SK-N-SH treated with all-trans-retinoic acid at 6 μM for 48 hours (cell line): ENCODE data around the gene S100PBP.
A peak's percentile ranks its signal among the peaks of the same experiment; 100 is the strongest.

Experiments
- ATAC-seq: fragments of 200-7000 bp; cut with Tn5 transposase; 3 replicates; pipeline ENCODE4 v1.9.1; 2020; ENCODE audit warnings: mild to moderate bottlenecking, moderate library complexity
- ARNTL ChIP-seq: fragments of 450-650 bp; formaldehyde crosslinking; IDR thresholded peaks from 2 replicates; pipeline ENCODE4 v1.5.0; 2020; ENCODE audit warnings: low read depth, mild to moderate bottlenecking, moderate library complexity, borderline replicate concordance
- BACH2 ChIP-seq: fragments of 250-450 bp; sonication (Bioruptor Pico); IDR thresholded peaks from 2 replicates; pipeline ENCODE4 v1.9.0; 2021; ENCODE audit warnings: mild to moderate bottlenecking, borderline replicate concordance
- CSDC2 ChIP-seq: fragments of 250-450 bp; sonication (Bioruptor Pico); IDR thresholded peaks from 2 replicates; pipeline ENCODE4 v1.5.0; 2020; ENCODE audit warnings: mild to moderate bottlenecking, moderate library complexity
- PPARA ChIP-seq: fragments of 250-450 bp; sonication (Bioruptor Pico); IDR thresholded peaks from 2 replicates; pipeline ENCODE4 v1.5.0; 2020; ENCODE audit warnings: mild to moderate bottlenecking, borderline replicate concordance
- TCF4 ChIP-seq: fragments of 250-450 bp; sonication (Bioruptor Pico); IDR thresholded peaks from 2 replicates; pipeline ENCODE4 v1.8.0; 2021; ENCODE audit warnings: mild to moderate bottlenecking, moderate library complexity, borderline replicate concordance
- TOX ChIP-seq: fragments of 250-450 bp; sonication (Bioruptor Pico); IDR thresholded peaks from 2 replicates; pipeline ENCODE4 v1.8.0; 2021; ENCODE audit warnings: mild to moderate bottlenecking, moderate library complexity, borderline replicate concordance
- ZC3H10 ChIP-seq: fragments of 250-450 bp; sonication (Bioruptor Pico); IDR thresholded peaks from 2 replicates; pipeline ENCODE4 v1.5.1; 2021; ENCODE audit warnings: mild to moderate bottlenecking, moderate library complexity
- ZFP3 ChIP-seq: fragments of 250-450 bp; sonication (Bioruptor Pico); IDR thresholded peaks from 2 replicates; pipeline ENCODE4 v1.5.0; 2020; ENCODE audit warnings: mild to moderate bottlenecking, moderate library complexity
- ZNF565 ChIP-seq: fragments of 450-650 bp; formaldehyde crosslinking; conservative IDR thresholded peaks from 2 replicates; pipeline ENCODE4 v1.5.0; 2020; ENCODE audit warnings: low read depth, mild to moderate bottlenecking, moderate library complexity
- TF ChIP-seq, protein P1 (sequence below): fragments of 250-450 bp; sonication (Bioruptor Pico); IDR thresholded peaks from 2 replicates; pipeline ENCODE4 v1.8.0; 2021; ENCODE audit warnings: low read depth, mild to moderate bottlenecking, moderate library complexity, borderline replicate concordance
- TF ChIP-seq, protein P2 (sequence below): fragments of 250-450 bp; sonication (Bioruptor Pico); IDR thresholded peaks from 2 replicates; pipeline ENCODE4 v1.5.1; 2021; ENCODE audit warnings: mild to moderate bottlenecking, moderate library complexity
- TF ChIP-seq, protein P3 (sequence below): fragments of 250-450 bp; sonication (Bioruptor Pico); IDR thresholded peaks from 2 replicates; pipeline ENCODE4 v1.8.0; 2020; ENCODE audit warnings: mild to moderate bottlenecking, moderate library complexity, borderline replicate concordance
- TF ChIP-seq, protein P4 (sequence below): fragments of 250-450 bp; sonication (Bioruptor Pico); IDR thresholded peaks from 2 replicates; pipeline ENCODE4 v1.5.0; 2020; ENCODE audit warnings: mild to moderate bottlenecking, moderate library complexity
- TF ChIP-seq, protein P5 (sequence below): fragments of 250-450 bp; sonication (Bioruptor Pico); IDR thresholded peaks from 2 replicates; pipeline ENCODE4 v1.5.1; 2020; ENCODE audit warnings: low read depth, mild to moderate bottlenecking, moderate library complexity

The S100PBP gene

DNA sequence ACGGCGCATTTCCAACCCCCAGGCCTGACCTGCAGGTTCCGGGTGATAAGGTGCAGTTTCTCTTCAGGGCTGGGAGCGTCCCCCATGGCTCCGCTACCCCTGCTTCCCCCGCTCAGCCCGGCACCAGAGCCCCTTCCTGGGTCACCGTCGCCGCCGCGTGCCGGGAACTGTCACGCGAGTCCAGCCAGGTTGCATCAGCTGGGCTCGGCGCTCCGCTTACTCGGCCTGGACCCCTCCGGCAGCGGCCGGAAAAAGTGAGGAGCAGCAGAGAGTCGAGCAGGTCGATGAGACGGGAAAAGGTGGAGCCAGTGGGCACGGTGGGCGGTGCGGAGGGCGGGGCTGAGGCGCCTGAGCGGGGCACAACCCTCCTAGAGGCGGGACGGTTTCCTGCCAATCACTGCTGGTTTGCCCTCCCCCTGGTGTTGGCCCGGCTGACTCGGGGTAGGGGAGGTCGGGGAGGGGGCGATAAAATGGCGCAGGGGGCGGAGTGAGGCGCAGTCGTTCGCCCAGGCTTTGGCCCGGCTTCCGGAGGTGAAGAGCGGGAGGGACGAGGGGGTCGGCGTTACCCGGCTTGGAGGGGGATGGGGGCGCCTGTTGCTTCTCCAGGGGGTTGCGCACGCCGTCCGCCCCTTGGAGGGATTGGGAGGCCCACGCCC, at the start of gene S100PBP, which contains the start of gene YARS1:
S100PBP (plus strand) TSS at position 495 of the 656 bp plus-strand sequence. CDS start 8,447 bp downstream, outside the sequence.
YARS1 (minus strand) TSS at position 200 of the 656 bp plus-strand sequence; CDS start at position 86, 114 bp downstream.
- TF ChIP-seq ARNTL (CRISPR knock-in tag): no peak
- TF ChIP-seq, protein P1, sequence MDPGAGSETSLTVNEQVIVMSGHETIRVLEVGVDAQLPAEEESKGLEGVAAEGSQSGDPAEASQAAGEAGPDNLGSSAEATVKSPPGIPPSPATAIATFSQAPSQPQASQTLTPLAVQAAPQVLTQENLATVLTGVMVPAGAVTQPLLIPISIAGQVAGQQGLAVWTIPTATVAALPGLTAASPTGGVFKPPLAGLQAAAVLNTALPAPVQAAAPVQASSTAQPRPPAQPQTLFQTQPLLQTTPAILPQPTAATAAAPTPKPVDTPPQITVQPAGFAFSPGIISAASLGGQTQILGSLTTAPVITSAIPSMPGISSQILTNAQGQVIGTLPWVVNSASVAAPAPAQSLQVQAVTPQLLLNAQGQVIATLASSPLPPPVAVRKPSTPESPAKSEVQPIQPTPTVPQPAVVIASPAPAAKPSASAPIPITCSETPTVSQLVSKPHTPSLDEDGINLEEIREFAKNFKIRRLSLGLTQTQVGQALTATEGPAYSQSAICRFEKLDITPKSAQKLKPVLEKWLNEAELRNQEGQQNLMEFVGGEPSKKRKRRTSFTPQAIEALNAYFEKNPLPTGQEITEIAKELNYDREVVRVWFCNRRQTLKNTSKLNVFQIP: no peak
- TF ChIP-seq ZFP3 (CRISPR knock-in tag): no peak
- no peak for TF ChIP-seq CSDC2 (CRISPR knock-in tag)
- TF ChIP-seq TCF4 (CRISPR knock-in tag): no peak
- TF ChIP-seq, protein P2, sequence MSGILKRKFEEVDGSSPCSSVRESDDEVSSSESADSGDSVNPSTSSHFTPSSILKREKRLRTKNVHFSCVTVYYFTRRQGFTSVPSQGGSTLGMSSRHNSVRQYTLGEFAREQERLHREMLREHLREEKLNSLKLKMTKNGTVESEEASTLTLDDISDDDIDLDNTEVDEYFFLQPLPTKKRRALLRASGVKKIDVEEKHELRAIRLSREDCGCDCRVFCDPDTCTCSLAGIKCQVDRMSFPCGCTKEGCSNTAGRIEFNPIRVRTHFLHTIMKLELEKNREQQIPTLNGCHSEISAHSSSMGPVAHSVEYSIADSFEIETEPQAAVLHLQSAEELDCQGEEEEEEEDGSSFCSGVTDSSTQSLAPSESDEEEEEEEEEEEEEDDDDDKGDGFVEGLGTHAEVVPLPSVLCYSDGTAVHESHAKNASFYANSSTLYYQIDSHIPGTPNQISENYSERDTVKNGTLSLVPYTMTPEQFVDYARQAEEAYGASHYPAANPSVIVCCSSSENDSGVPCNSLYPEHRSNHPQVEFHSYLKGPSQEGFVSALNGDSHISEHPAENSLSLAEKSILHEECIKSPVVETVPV (CRISPR knock-in tag): no peak
- TF ChIP-seq, all 23 proteins: peak for 0
- ATAC-seq: peak; percentile 94

DNA sequence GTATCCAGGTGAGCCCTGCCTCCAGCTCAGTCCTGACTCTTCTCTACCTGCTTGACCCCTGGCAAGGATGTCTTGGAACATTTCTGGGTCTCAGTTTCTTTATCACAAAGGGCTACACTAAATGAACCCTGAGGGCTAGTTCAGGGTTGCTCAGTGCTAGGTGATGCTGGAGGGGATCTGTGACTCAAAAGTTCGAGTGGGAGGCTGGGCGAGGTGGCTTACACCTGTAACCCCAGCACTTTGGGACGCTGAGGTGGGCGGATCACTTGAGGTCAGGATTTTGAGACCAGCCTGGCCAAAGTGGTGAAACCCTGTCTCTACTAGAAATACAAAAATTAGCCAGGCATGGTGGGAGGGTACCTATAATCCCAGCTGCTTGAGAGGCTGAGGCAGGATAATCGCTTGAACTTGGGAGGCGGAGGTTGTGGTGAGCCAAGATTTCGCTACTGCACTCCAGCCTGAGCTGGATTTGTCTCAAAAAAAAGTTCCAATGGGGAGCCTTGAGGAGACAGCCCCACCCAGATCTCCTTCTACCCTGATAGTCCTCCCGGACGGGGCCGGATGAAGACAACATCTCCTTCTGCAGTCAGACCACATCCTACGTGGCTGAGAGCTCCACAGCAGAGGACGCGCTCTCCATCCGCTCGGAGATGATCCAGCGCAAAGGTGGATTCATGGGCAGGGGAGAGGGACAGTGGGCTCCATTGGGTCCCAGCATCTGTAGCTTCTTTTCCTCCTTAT, 49.2 kb upstream of the S100PBP start:
- TF ChIP-seq ZC3H10 (CRISPR knock-in tag) (no peak), ARNTL (CRISPR knock-in tag) (no peak), TOX (no peak), BACH2 (CRISPR knock-in tag) (no peak), PPARA (CRISPR knock-in tag) (no peak), ZNF565 (CRISPR knock-in tag) (no peak)
- TF ChIP-seq, protein P3, sequence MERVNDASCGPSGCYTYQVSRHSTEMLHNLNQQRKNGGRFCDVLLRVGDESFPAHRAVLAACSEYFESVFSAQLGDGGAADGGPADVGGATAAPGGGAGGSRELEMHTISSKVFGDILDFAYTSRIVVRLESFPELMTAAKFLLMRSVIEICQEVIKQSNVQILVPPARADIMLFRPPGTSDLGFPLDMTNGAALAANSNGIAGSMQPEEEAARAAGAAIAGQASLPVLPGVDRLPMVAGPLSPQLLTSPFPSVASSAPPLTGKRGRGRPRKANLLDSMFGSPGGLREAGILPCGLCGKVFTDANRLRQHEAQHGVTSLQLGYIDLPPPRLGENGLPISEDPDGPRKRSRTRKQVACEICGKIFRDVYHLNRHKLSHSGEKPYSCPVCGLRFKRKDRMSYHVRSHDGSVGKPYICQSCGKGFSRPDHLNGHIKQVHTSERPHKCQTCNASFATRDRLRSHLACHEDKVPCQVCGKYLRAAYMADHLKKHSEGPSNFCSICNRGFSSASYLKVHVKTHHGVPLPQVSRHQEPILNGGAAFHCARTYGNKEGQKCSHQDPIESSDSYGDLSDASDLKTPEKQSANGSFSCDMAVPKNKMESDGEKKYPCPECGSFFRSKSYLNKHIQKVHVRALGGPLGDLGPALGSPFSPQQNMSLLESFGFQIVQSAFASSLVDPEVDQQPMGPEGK (CRISPR knock-in tag): no peak
- TF ChIP-seq, protein P2 (CRISPR knock-in tag): no peak
- TF ChIP-seq, protein P4, sequence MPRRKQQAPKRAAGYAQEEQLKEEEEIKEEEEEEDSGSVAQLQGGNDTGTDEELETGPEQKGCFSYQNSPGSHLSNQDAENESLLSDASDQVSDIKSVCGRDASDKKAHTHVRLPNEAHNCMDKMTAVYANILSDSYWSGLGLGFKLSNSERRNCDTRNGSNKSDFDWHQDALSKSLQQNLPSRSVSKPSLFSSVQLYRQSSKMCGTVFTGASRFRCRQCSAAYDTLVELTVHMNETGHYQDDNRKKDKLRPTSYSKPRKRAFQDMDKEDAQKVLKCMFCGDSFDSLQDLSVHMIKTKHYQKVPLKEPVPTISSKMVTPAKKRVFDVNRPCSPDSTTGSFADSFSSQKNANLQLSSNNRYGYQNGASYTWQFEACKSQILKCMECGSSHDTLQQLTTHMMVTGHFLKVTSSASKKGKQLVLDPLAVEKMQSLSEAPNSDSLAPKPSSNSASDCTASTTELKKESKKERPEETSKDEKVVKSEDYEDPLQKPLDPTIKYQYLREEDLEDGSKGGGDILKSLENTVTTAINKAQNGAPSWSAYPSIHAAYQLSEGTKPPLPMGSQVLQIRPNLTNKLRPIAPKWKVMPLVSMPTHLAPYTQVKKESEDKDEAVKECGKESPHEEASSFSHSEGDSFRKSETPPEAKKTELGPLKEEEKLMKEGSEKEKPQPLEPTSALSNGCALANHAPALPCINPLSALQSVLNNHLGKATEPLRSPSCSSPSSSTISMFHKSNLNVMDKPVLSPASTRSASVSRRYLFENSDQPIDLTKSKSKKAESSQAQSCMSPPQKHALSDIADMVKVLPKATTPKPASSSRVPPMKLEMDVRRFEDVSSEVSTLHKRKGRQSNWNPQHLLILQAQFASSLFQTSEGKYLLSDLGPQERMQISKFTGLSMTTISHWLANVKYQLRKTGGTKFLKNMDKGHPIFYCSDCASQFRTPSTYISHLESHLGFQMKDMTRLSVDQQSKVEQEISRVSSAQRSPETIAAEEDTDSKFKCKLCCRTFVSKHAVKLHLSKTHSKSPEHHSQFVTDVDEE (CRISPR knock-in tag): no peak
- TF ChIP-seq, protein P5, sequence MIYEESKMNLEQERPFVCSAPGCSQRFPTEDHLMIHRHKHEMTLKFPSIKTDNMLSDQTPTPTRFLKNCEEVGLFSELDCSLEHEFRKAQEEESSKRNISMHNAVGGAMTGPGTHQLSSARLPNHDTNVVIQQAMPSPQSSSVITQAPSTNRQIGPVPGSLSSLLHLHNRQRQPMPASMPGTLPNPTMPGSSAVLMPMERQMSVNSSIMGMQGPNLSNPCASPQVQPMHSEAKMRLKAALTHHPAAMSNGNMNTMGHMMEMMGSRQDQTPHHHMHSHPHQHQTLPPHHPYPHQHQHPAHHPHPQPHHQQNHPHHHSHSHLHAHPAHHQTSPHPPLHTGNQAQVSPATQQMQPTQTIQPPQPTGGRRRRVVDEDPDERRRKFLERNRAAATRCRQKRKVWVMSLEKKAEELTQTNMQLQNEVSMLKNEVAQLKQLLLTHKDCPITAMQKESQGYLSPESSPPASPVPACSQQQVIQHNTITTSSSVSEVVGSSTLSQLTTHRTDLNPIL (CRISPR knock-in tag): no peak
- TF ChIP-seq, protein P1: no peak
- no peak for ATAC-seq
